SIG-M5 treated with dmso at 0.1 percent for 504 hours (cell line): ENCODE measurements around the gene DBT.
"Not testable (repeated sequence)": the region's sequence is repeated elsewhere in the genome, so short reads cannot be mapped to it uniquely, and the experiment has no call there.

Experiments
- DNase-seq: peaks from one replicate; lab custom pipeline; 2025; ENCODE audit not compliant: unreplicated experiment; lab: John Stamatoyannopoulos, UW

Gene DBT

DNA sequence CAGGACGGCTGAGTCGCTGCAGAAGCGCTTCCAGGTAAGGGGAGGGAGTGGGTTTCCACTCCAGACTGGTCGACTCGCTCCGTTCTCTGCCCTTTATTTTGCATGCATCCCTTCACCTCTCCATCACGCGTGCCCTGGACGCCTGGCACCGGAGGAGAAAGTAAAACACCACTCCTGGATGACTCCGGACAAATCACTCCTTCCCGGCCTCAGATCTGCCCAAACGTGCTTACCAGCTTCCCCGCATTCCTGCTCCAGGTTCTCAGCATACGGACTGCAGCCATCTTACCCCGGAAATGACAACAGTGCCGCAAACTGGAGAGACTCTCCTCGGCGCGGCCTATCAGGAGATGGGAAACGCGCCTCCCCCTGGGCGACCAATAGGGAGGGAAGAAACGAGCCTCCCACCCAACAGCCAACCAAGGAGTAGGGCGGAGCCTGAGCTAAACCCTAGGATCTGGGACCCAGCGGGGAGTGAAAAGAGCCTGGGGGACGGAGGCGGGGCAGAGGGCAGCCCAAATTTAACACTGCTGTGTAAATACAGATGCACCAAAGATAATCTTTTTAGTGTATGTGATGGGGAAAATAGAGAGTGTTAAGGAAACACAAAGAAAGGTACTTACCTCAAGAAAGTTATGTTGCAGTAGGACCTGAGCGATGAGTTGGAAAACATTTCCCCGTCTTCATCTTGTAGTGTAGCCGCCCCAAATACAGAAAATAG is at the start of gene DBT:
Gene DBT (minus strand): TSS at position 298 of the 721 bp plus-strand sequence. CDS start 14 bp downstream, at position 284.
- DNase-seq, result peak; percentile 93

DNA sequence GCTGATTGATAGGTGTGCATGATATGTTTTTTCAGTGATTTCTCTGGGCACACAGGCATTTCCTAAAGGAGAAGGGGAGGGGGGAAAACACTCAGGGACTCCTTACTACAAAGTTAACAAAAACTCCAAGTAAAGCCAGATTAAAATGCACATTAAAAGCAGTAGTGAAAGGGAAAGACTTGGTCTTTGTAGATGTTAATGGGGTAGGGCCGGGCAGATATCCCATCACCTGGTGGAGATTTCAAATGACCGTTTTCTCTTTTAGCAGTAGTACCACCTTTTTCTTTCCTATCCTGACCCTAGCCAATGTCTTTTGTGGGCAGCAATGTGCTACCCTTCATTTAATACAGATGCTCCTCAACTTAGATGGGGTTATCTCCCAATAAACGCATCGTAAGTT is 48.9 kb upstream of the DBT start:
- DNase-seq, result no peak

DNA sequence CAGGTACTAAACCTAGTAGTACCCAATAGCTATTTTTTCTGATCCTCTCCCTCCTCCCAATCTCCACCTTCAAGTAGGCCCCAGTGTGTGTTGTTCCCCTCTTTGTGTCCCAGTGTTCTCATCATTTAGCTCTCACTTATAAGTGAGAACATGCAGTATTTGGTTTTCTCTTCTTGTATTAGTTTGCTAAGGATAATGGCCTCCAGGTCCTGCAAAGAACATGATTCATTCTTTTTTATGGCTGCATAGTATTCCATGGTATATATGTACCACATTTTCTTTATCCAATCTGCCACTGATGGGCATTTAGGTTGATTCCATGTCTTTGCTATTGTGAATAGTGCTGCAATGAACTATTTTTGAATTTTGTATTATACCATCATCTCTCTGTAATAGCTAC is 47.4 kb upstream of the DBT start:
- not testable (repeated sequence) for DNase-seq

DNA sequence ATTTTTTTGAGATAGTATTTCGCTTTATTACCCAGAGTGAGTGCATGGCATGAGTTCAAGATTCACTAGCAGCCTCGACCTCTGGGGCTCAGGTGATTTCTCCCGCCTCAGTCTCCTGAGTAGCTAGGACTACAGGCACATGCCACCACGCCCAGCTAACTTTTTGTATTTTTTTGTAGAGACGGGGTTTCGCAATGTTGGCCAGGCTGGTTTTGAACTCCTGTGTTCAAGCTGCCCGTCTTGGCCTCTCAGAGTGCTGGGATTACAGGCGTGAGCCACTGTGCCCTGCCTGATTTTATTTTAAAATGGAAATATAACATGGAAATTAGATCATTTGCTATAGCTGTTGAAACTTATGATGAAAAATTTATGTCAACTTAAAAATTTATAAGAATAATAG is 46.5 kb upstream of the DBT start:
- DNase-seq, result no peak

DNA sequence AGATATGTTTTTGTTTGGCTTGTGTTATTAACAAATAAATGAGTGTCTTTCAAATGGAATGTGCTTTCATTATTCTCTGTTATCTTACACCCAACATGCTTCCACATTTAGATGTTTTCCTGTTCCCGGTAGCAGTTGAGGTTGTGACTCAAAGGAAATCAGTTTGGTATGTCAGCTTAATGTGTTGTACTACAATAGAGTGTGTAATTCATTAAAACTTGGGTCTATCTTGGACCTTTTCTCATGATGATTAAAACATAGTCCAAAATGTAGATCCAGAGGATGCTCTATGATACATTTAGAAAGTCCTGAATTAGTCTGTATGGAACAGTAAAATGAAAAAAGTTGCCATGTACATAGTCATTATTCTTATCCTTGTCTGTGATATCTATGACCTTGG is 43.1 kb upstream of the DBT start:
- DNase-seq, result no peak

DNA sequence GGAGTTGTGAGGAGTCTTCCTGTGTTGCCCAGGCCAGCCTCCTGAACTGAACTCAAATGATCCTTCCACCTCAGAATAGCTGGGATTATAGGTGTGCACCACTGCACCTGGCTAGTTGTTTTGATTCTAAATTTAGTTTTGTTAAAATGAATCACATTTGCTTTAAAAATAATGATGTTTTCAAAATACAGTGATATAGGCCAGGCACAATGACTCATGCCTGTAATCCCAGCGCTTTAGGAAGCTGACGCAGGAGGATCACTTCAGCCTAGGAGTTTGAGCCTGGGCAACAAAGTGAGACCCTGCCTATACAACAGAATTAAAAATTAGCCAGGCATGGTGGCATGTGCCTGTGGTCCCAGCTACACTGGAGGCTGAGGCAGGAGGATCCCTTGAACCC is 40.7 kb upstream of the DBT start:
- DNase-seq, result no peak

DNA sequence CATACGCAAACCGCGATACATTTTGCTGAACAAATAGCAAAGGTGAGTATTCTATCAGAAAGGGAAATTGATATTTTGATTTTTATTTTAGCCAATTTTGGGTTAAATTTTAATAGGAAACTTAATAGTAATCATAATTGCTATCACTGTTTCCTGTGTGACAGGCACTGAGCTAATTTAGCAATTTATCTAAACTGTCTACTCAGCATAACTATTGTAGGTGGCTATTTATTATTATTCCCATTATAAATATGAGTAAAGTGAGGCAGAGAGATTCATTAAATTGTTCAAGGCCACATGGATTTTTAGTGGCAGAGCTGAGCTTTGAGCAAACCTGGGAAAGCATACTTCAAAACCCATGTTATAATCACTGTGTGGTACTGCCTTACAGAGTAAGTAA is 37.5 kb upstream of the DBT start:
- no peak for DNase-seq

DNA sequence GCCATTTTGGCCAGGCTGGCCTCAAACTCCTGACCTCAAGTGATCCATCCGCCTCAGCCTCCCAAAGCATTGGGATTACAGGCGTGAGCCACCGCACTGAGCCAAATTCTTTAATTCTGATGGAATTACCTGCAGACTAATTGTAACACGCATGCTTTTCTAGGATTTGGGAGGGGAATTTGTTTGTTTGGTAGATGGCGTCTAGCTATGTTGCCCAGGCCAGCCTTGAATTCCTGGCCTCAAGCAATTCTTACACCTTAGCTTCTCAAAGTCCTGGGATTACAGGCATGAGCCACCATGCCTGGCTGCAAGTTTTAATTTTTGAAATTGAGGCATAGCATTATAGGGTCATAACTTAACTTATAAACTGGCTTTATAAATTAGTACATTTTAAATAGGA is 35.0 kb upstream of the DBT start:
- DNase-seq, result no peak

DNA sequence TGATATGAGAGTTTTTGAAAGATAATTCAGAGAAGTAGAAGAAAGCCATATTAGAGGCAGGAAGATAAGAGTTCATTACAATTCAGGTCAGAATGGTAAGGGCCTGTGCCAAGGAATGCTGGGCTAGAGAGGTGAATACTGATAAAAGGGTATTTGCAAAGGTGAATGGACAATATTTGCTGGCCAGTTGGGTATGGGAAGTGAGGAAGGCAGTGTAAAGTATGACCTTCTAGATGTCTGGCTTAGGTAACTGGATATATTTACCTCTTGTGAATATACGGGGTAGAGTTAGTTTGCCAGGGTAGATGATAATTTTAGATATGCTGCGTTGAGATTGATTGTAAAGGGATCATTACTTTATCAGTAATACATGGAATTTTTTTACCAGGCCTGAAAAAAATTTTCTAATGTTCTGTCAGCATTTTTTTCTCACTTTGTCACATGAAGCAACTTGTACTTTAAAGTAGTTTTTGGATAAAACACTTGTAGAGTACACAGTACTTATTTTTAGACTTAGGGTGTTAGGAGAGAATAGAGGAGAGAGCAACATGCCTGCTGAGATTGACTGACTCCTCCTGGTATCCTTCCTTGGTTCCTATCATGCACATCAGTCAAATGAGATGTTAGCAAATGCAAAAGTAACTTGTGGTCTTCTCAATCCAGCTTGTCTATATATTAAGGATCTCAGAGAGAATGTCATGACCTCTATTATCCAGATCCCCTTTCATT is 30.5 kb upstream of the DBT start:
- DNase-seq, result no peak

DNA sequence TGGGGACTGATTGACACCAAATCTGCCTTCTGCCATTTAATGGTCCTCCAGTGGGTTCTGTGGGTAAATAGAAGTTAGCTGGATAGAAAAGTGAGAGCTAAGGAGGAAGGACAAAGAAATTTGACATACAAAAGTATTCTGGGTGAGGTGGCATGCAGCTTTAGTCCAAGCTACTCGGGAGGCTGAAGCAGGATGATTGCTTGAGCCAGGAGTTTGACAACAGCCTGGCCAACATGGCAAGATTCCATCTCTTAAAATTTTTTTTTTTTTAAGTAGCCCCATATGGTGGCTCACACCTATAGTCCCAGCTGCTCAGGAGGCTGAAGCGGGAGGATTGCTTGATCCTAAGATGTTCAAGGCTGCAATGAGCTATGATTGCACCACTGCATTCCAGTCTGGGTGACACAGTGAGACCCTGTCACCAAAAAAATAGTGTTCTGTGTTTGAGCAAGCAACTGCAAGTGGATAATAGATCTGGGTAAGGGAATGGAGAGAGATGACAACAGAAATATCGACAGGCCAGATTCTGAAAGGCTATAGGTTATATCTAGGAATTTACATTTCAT is 29.8 kb upstream of the DBT start:
- no peak for DNase-seq

DNA sequence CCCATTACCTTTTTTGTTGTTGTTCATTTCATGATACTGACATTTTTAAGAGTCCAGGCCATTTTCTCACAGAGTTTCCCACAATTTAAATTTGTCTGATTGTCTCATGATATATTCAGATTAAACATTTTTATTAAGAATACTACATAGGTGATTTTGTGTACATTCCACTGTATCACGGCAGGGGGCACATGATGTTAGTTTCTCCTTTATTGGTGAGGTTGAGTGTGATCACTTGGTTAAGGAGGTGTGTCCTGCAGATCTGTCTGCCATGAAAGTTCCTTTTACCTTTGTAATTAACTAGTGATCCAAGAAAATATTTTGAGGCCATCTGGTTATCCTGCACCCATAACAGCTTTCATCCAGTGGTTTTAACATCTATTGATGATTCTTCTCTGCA is 28.2 kb upstream of the DBT start:
- DNase-seq, result no peak

DNA sequence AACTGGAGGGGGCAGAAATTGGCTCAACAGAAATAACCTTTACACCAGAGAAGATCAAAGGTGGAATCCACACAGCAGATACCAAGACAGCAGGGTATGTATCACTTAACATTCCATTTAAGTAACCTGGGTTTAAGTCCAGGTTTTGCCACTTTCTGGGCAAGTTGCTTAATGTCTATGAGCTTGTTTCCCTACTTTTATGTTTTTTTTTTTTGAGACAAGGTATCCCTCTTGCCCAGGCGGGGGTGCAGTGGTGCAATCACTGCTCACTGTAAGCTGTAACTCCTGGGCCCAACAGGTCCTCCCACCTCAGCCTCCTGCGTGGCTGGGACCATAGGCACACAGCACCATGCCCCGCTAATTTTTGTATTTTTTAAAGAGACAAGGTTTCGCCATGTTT is 18.6 kb upstream of the DBT start:
- no peak for DNase-seq

DNA sequence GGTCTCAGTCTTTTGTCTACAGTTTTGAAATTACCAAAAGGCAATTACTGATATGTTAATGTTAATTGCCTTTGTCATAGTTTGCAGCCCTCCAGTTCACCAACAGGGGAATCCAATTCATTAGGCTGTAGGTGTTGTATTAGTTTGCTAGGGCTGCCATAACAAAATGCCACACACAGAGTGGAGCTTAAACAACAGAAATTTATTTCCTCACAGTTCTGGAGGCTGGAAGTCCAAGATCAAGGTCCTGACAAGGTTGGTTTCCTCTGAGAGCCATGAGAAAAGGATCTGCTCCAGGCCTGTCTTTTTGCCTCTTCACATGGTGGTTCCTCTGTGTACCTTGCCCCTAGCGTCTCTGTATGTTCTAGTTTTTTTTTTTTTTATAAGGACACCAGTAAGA is 17.6 kb upstream of the DBT start:
- no peak for DNase-seq

DNA sequence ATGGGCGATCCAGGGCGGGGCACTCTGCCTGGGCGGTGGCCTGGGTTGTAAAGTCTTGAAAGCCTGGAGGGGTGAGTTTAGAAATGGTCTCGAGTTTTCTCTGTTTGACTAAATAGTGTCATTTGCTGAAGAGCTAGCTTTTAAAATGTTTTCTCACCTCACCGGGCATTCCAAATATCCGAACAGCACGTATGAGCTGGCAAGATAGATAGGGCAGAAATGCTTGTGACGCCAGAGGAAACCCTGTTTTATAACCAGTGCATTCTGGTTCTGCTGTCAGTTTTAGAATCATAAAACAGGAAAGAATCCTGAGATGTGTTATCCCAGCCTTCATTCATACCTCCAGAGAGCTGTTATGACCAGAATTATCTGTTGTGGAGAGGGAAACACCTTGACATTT is 17.1 kb upstream of the DBT start:
- DNase-seq, result no peak

DNA sequence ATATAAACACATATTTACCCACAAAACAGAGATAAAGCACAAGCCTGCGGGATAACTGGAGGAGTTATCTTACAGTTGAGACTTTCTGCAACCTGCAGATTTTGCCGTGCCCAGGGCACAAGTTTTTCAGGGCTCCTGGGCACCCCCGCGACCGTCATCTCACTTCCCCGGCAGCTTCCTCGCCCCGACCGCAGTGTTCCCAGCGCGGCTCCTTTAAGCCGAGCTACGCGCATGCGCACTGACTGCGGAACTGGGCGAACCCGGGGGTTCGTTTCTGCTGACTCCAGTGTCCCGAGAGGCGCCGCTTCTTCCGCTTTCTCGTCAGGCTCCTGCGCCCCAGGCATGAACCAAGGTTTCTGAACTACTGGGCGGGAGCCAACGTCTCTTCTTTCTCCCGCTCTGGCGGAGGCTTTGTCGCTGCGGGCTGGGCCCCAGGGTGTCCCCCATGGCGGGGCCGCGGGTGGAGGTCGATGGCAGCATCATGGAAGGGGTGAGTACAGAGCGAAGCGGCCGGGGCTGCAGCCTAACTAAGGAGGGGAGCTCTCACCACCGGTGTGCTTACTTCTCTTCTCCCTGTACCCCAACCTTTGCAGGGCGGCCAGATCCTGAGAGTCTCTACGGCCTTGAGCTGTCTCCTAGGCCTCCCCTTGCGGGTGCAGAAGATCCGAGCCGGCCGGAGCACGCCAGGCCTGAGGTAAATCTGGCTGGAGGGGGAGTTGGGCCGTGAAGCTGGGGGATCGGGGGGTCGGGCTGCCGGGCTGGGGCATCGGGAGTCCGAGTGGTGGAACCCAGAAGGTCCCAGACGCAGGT is 16.5 kb upstream of the DBT start, which contains the start of gene RTCA:
Gene RTCA (plus strand): TSS at position 286 of the 810 bp plus-strand sequence. CDS start 160 bp downstream, at position 446.
- DNase-seq, result peak; percentile 96

DNA sequence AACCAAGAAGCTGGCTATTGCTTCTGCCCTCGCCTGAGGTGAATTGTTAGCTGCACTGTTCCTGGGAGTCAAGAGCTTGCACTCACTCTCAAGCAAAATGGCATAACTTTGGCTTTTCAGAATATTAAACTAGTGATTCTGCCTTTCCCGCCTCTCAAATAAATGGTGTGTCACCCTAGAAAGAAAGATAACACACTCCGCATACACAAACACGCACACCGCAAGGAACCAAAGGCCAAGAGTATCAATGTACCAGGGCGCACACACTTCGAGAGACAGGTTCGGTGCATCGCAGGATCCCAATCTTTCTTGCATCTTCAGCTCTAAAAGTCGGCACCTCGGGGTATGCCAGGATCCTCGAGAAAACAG is 15.9 kb upstream of the DBT start:
- DNase-seq, result peak; percentile 43

DNA sequence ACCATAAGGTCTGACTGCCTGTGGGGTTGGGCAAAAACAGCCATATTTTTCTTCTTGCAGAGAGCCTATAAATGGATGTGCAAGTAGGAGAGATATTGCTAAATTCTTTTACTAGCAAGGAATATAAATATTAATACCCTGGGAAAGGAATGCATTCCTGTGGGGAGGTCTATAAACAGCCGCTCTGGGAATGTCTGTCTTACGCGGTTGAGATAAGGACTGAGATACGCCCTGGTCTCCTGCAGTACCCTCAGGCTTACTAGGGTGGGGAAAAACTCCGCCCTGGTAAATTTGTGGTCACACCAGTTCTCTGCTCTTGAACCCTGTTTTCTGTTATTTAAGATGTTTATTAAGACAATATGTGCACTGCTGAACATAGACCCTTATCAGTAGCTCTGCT is 14.4 kb upstream of the DBT start:
- DNase-seq, result not testable (repeated sequence)

DNA sequence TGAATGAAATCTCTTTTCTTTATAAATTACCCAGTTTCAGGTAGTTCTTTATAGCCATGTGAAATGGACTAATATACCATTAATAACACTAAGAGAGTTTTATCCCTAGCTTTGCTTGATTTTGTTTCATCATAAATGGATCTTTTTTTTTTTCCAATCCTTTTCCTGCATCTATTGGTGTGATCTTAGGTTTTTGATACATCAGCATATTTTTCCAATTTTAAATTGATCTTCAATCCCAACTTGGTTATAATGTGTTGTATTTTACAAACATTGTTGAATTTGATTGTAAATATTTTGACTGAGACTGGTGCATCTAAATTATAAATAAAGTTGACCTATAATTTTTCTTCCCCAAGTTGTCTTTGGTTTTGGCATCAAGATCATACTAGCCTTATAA is 12.1 kb upstream of the DBT start:
- DNase-seq, result no peak

DNA sequence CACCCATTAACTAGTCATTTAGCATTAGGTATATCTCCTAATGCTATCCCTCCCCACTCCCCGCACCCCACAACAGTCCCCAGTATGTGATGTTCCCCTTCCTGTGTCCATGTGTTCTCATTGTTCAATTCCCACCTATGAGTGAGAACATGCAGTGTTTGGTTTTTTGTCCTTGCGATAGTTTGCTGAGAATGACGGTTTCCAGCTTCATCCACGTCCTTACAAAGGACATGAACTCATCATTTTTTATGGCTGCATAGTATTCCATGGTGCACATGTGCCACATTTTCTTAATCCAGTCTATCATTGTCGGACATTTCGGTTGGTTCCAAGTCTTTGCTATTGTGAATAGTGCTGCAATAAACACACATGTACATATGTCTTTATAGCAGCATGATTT is 8.8 kb upstream of the DBT start:
- not testable (repeated sequence) for DNase-seq

DNA sequence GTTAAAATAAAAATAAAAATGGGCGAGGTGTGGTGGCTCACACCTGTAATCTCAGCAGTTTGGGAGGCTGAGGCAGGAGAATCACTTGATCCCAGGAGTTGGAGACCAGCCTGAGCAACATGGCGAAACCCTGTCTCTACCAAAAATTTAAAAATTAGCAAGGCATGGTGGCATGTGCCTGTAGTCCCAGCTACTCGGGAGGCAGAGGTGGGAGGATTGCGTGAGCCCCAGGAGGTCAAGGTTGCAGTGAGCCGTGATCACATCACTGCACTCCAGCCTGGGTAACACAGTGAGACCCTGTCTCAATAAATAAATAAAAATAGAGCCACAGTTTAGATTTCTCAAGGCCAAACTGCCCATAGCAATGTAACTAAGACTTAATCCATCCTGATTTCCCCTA is 6.6 kb upstream of the DBT start:
- not testable (repeated sequence) for DNase-seq

DNA sequence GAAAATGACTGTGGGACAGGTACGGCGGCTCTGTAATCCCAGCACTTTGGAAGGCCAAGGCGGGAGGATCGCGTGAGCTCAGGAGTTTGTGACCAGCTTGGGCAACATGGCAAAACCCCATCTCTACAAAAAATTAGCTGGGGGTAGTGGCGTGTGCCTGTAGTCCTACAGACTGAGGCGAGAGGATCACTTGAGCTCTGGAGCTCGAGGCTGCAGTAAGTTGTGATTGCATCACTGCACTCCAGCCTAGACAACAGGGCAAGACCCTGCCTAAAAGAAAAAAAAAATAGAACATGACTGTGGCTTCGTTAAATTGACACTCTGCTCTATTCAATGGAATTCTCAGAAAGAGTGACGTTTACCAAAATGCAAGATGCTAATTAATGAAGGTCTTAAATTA is 3.9 kb upstream of the DBT start:
- DNase-seq, result no peak

DNA sequence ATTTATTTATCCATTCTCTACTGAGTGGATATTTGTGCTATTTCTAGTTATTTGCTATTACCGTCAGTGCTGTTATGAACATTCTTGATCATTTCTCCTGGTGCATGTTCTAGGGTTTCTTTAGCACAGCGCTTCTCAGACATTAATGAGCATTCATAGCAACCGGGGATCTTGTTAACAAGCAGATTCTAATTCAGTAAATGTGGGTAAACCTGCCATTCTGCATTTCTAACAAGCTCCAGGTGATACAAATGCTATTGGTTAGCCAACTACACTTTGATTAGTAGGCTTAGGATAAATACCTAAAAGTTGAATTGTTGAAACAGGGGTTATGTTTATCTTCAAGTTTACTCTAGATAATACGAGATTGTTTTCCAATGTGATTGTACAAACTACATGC is 3.3 kb upstream of the DBT start:
- DNase-seq, result no peak
